ENCODE measurements around the gene FSD1L.

The FSD1L gene

DNA sequence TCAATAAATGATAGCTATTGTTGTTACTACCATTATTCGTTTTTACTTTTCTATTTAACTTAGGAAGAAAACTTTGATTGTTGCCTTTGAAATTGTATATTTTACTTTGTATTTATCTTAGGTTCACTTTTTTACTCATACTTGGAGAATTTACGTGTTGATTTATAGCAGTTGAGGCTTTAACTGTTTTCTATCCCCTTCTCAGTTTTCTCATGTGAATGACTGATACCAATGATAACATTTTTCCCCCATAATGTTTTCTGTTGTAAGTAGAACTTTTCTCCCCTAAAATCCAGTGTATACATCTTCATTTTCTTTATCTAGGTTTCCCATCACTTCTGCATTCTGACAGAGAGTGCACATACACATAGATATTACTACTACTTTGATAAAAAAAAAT lies 54.4 kb downstream of the FSD1L start:
- Histone ChIP-seq H3K9me3 (no peaks in the 10 kb centered on the region), H3K27ac (no peak overlapping the region), H3K36me3 (no peaks in the 10 kb centered on the region), H3K27me3 (no peaks in the 10 kb centered on the region), H3K4me3 (ENCODE audit: low read depth in 1 of 2, low read length in 1 of 2) (no peak overlapping the region), H3K4me1 (ENCODE audit: control insufficient read depth in 1 of 2, insufficient read depth in 1 of 2, low read depth in 1 of 2, low read length in 1 of 2) (peaks cover 3 to 7% of the 10 kb centered on the region in 2 experiments)
- TF ChIP-seq, protein P1, sequence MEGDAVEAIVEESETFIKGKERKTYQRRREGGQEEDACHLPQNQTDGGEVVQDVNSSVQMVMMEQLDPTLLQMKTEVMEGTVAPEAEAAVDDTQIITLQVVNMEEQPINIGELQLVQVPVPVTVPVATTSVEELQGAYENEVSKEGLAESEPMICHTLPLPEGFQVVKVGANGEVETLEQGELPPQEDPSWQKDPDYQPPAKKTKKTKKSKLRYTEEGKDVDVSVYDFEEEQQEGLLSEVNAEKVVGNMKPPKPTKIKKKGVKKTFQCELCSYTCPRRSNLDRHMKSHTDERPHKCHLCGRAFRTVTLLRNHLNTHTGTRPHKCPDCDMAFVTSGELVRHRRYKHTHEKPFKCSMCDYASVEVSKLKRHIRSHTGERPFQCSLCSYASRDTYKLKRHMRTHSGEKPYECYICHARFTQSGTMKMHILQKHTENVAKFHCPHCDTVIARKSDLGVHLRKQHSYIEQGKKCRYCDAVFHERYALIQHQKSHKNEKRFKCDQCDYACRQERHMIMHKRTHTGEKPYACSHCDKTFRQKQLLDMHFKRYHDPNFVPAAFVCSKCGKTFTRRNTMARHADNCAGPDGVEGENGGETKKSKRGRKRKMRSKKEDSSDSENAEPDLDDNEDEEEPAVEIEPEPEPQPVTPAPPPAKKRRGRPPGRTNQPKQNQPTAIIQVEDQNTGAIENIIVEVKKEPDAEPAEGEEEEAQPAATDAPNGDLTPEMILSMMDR (IDR thresholded peaks at IDR 0.05): no peak

DNA sequence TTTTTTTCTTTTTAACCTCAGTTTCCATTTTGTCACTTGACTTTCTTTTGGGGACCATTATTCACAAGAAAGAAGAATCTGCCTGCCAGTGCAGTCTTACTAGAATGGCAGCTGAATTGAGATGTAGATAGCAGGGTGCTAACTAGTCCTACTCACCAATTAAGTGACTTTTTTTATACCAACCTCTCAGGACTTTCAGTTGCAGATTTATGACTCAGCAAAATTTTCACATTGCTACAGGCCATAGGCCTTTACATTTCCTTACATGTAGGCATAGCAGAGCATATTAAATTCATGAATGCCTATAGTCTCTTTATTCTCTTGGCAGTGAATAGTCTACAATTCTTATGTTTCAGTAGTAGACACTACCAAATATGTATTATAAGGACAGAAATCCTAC lies 56.0 kb downstream of the FSD1L start:
- Histone ChIP-seq H3K4me3 (ENCODE audit: low read depth in 1 of 2, low read length in 1 of 2) (no peak overlapping the region), H3K4me1 (ENCODE audit: control insufficient read depth in 1 of 2, insufficient read depth in 1 of 2, low read depth in 1 of 2, low read length in 1 of 2) (peaks cover 7 to 12% of the 10 kb centered on the region in 2 experiments), H3K9me3 (no peaks in the 10 kb centered on the region), H3K27ac (no peak overlapping the region), H3K36me3 (no peaks in the 10 kb centered on the region), H3K27me3 (no peaks in the 10 kb centered on the region)
- TF ChIP-seq, protein P1 (IDR thresholded peaks at IDR 0.05): no peak

DNA sequence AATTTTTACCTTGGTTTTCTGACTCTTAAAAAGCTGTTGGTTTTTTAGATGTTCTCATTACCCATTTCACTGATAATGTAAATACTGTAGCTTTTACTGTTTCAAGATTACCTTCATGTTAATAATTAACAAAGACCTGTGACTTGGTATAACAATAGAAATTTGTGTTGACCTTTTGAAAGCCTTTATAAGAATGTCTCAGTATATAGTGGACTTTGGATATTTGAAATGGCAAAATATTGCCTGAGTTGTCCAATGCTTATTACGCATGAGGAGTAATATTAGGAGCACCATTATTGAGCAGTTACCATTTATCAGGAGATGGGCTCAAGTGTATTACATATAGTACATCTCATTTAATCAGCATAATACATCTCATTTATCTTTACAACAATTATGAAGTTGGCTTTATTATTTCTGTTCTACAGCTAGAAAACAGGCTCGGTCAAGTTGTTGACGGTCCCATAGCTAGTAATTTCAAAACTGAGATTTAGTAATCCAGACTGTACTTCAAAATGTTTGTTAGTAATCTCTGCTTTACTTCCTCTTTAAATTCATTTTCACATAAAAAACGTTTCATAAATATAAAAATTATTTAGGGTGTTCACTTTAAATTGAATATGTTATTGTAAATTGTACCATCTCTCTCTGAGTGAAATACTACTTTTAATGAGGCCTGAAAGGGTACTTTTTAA lies 59.4 kb downstream of the FSD1L start:
- Histone ChIP-seq H3K4me1 (ENCODE audit: control insufficient read depth in 1 of 2, insufficient read depth in 1 of 2, low read depth in 1 of 2, low read length in 1 of 2) (peaks cover 19 to 22% of the 10 kb centered on the region in 2 experiments), H3K36me3 (no peaks in the 10 kb centered on the region), H3K9me3 (no peaks in the 10 kb centered on the region), H3K4me3 (ENCODE audit: low read depth in 1 of 2, low read length in 1 of 2) (no peak overlapping the region), H3K27ac (no peak overlapping the region), H3K27me3 (no peaks in the 10 kb centered on the region)
- TF ChIP-seq, protein P1 (IDR thresholded peaks at IDR 0.05): no peak

DNA sequence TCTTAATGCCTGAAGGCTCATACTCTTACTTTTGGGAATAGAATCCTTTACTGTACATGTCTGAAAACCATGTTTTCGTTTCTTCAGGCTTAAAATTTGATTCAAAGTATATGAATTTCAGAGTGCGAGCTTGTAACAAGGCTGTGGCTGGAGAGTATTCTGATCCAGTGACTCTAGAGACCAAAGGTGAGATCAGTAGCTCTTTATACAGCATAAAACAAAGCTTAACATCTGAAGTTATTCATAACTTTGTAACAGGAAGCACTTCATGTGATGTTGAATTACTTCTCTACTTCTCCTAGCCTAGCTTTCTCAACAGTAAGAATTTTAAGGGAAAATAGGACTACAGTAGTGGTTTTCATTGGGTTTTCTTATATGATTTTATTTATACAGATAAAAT lies 60.7 kb downstream of the FSD1L start:
- Histone ChIP-seq H3K9me3 (no peaks in the 10 kb centered on the region), H3K27ac (no peak overlapping the region), H3K27me3 (no peaks in the 10 kb centered on the region), H3K4me3 (ENCODE audit: low read depth in 1 of 2, low read length in 1 of 2) (no peak overlapping the region), H3K36me3 (no peaks in the 10 kb centered on the region), H3K4me1 (ENCODE audit: control insufficient read depth in 1 of 2, insufficient read depth in 1 of 2, low read depth in 1 of 2, low read length in 1 of 2) (peaks cover 22 to 25% of the 10 kb centered on the region in 2 experiments)
- TF ChIP-seq, protein P1 (IDR thresholded peaks at IDR 0.05): no peak

DNA sequence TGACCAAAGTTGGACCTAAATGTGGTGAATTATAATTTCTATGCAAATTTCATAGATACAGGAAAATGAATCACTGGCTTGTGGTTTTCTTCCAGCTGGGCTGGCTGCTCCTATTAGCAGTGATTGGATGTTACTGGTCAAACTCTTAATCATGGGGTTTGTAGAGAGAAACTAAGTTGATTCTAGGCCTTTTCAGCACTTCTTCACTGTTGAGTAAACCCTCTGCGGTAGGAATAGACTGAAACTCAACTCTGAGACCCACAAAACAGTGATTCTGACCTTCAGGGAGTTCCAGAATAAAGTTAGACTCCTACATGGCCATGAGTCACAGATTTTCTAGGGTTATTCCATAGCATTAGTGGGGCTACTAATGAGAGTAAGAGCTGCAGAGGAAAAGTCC lies 62.2 kb downstream of the FSD1L start:
- Histone ChIP-seq H3K36me3 (no peaks in the 10 kb centered on the region), H3K4me1 (ENCODE audit: control insufficient read depth in 1 of 2, insufficient read depth in 1 of 2, low read depth in 1 of 2, low read length in 1 of 2) (peaks cover 22 to 25% of the 10 kb centered on the region in 2 experiments), H3K27me3 (no peaks in the 10 kb centered on the region), H3K27ac (no peak overlapping the region), H3K4me3 (ENCODE audit: low read depth in 1 of 2, low read length in 1 of 2) (no peak overlapping the region), H3K9me3 (no peaks in the 10 kb centered on the region)
- TF ChIP-seq, protein P1 (IDR thresholded peaks at IDR 0.05): no peak

All from neutrophil (primary cell).